ENCODE measurements around the gene ADAMTSL2. TPM values are rescaled to one million over a fixed set of nuclear protein-coding genes. Genes with fewer than 3 reads are reported as not detected.

The ADAMTSL2 gene
- total RNA-seq, 2 donors from 2014 or later = 4.9 to 27.7 TPM

DNA sequence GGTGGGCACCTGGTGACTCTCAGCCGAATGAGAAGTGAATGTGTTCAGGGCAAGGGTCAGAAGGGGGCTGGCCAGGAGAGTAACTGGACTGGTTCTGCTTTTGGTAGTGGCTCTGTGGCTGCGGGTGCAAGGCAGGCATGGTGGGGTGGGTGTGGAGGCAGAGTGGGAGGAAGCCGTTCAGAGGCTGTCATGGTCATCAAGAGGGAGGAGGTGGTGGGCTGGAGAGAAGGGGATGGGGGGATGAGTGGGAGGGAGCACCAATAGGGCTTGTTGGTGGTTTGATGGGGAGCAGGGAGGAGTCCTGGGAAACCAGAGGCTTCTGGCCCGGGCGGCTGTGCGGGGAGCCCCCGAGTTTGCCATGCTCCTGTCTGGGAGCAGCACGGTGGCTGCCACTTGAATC, 61.4 kb downstream of the ADAMTSL2 start:
- Histone ChIP-seq H3K27me3 (no peaks in the 10 kb centered on the region), H3K27ac (no peak overlapping the region), H3K4me3 (no peak overlapping the region), H3K36me3 (no peaks in the 10 kb centered on the region), H3K9me3 (peaks cover 7 to 25% of the 10 kb centered on the region in 2 donors), H3K4me1 (no peaks in the 10 kb centered on the region)
- no peak for DNase-seq (ENCODE audit: low spot score)
- TF ChIP-seq, protein P1, sequence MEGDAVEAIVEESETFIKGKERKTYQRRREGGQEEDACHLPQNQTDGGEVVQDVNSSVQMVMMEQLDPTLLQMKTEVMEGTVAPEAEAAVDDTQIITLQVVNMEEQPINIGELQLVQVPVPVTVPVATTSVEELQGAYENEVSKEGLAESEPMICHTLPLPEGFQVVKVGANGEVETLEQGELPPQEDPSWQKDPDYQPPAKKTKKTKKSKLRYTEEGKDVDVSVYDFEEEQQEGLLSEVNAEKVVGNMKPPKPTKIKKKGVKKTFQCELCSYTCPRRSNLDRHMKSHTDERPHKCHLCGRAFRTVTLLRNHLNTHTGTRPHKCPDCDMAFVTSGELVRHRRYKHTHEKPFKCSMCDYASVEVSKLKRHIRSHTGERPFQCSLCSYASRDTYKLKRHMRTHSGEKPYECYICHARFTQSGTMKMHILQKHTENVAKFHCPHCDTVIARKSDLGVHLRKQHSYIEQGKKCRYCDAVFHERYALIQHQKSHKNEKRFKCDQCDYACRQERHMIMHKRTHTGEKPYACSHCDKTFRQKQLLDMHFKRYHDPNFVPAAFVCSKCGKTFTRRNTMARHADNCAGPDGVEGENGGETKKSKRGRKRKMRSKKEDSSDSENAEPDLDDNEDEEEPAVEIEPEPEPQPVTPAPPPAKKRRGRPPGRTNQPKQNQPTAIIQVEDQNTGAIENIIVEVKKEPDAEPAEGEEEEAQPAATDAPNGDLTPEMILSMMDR (IDR thresholded peaks at IDR 0.05) = no peak

DNA sequence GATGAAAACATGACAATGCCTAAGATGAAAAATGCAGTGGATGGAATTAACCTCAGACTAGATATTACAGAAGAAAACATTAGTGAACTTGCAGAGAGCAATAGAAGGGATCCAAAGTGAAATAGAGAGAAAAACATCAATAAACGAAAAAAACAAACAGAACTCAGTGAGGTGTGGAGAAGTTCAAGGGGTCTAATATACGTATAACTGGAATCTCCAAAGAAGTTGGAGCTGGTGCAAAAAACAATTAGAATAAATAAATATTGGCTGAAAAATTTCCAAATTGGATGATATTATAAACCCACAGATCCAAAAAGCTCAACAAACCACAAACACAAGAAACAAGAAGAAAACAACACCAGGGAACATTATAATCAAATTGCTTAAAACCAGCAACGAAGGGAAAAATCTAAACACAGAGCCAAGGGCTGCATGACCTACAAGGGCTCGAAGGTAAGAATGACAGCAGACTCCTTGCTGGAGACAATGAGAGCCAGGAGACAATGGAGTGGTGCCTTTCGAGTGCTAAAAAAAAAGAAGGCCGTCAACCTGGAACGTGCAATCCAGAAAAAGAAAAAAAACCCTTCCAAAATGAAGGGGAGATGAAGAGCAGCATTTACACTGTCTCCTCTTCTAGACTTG, 62.9 kb downstream of the ADAMTSL2 start:
- no peaks in the 10 kb centered on the region for H3K36me3 ChIP-seq
- H3K4me3 ChIP-seq = no peak overlapping the region
- no peak for DNase-seq (ENCODE audit: low spot score)
- no peak overlapping the region for H3K27ac ChIP-seq
- H3K4me1 ChIP-seq = no peaks in the 10 kb centered on the region
- H3K27me3 ChIP-seq = no peaks in the 10 kb centered on the region
- TF ChIP-seq, protein P1 (IDR thresholded peaks at IDR 0.05) = no peak
- peaks cover 7 to 25% of the 10 kb centered on the region in 2 donors for H3K9me3 ChIP-seq

DNA sequence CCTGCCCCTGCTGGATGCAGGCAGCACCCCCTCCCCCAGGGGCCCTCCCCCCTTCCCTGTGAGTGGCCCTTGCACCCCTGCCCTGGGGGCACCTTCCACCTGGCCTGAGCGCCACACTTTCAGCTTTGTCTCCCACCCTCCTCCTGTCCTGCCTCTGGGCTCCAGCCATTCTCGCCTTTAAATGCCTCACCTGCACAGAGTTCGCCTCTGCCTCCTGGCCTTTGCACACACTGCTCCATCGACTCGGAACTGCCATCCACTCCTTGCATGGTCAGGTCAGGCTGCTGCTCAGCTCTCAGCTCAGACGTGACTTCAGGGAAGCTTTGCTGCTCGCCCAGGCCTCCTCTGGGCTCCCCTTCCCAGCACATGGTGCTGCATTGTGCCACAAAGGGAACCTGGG, 64.5 kb downstream of the ADAMTSL2 start:
- peaks cover 7 to 25% of the 10 kb centered on the region in 2 donors for H3K9me3 ChIP-seq
- H3K4me1 ChIP-seq = no peaks in the 10 kb centered on the region
- TF ChIP-seq, protein P1 (IDR thresholded peaks at IDR 0.05) = no peak
- H3K27me3 ChIP-seq = no peaks in the 10 kb centered on the region
- no peaks in the 10 kb centered on the region for H3K36me3 ChIP-seq
- H3K27ac ChIP-seq = no peak overlapping the region
- no peak for DNase-seq (ENCODE audit: low spot score)
- no peak overlapping the region for H3K4me3 ChIP-seq

DNA sequence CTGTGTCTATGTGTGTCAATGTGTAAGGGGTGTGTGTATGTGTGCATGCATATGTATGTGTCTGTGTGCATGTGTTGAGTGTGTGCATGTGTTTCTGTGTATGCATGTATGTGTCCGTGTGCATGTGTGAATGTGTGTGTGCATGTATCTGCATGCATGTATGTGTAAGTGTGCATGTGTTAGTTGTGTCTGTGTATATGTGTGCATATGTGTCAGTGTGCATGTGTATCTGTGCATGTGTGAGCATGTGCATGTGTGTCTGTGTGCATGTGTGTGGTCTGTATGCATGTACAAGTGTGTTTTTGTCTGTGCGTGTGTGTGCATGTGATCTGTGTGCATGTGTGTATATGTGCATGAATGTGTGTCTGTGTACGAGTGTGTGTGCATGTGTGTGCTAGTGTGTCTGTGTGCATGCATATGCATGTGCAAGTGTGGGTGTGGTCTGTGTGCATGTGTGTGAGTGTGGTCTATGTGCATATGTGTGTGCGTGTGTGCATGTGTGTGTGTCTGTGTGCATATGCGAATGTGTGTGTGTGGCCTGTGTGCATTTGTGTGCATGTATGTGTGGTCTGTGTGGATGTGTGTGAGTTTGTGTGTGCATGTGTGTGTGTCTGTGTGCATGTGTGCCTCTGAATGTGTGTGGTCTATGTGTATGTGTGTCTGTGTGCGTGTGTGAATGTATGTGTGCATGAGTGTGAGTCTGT, 65.1 kb downstream of the ADAMTSL2 start:
- TF ChIP-seq, protein P1 (IDR thresholded peaks at IDR 0.05) = no peak
- Histone ChIP-seq H3K27me3 (no peaks in the 10 kb centered on the region), H3K27ac (no peak overlapping the region), H3K9me3 (peaks cover 7 to 25% of the 10 kb centered on the region in 2 donors), H3K4me3 (no peak overlapping the region), H3K36me3 (no peaks in the 10 kb centered on the region), H3K4me1 (no peaks in the 10 kb centered on the region)
- no peak for DNase-seq (ENCODE audit: low spot score)

DNA sequence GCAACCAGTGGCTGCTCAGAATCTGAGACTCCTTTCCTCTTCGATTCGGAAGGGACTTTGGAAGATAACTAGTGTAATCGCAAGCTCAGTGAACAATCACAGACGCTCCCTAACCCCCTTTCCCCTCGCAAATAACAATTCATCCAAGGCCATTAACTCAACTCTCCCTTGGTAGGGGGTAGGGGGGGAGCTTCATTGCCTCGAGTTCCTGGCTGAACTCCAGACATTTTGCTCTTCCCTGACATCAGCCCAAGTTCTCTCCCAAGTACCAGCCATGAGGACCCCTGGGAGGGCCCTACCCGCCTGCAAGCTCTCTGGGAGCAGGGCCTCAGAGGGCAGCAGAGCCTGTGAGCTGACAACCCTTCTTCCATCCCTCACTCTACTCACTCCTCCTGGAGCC, 66.2 kb downstream of the ADAMTSL2 start:
- Histone ChIP-seq H3K27me3 (no peaks in the 10 kb centered on the region), H3K27ac (no peak overlapping the region), H3K4me1 (no peaks in the 10 kb centered on the region), H3K36me3 (no peaks in the 10 kb centered on the region), H3K4me3 (no peak overlapping the region), H3K9me3 (peaks cover 7 to 25% of the 10 kb centered on the region in 2 donors)
- TF ChIP-seq, protein P1 (IDR thresholded peaks at IDR 0.05) = no peak
- no peak for DNase-seq (ENCODE audit: low spot score)
